ENCODE results near the gene RANBP9. TPM values are rescaled to one million over a fixed set of nuclear protein-coding genes. Genes with fewer than 3 reads are reported as not detected.
A peak's percentile ranks its signal among the peaks of the same experiment; 100 is the strongest.

Gene RANBP9
- total and polyA plus RNA-seq, 2 of the 13 experiments (the other 11 are each of a cell fraction or from before 2014, with no cell fraction given) = 26.6 to 30.6 TPM

DNA sequence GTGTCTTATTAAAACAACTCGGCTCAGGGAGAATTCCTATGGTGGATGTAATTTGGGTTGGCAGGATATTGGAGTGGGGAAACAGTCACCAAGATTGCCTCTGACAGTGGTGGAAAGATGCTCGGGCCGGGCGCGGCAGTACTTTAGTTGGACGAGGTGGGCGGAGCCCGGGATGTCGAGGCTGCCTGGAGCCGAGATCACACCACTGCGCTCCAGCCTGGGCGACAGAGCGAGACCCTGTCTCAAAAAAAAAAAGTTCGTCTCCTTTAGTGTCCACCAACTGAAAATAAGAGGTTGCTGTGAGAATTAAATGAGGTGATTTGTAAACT lies 95.9 kb downstream of the RANBP9 start:
- 2% methylated on average over 14 of the region's 14 CpGs for WGBS (ENCODE audit: low lambda C conversion rate)
- POLR2A ChIA-PET = interaction anchor here (0.8 to 5.3 kb wide), 28 partner anchors 9 to 313 kb away, joined by 3 to 175 read pairs (median 5); partner anchors contain the start of genes GFOD1, MCUR1, RANBP9 and SIRT5
- peaks cover 17% of the 10 kb centered on the region for H4K20me1 ChIP-seq (ENCODE audit: insufficient read depth, low read length)
- H2AFZ ChIP-seq (ENCODE audit: low read length) = no peak overlapping the region
- no peaks in the 10 kb centered on the region; a peak in 1 of 5 replicates for H3K27me3 ChIP-seq (ENCODE audit: control insufficient read depth in 1 of 2, insufficient read depth in 2 of 2, low read length in 2 of 2)
- DNase-seq (ENCODE audit: low spot score) (no peak), FAIRE-seq (no peak), ATAC-seq (peak; percentile 69)
- no TSS peak for BruUV-seq (replicated peaks)
- intact Hi-C loops (cut with micrococcal nuclease; ENCODE audit: unreplicated experiment) (loop anchor here (1.0 to 5.0 kb wide), 6 partner anchors 10 to 279 kb away; partner anchors contain the start of genes GFOD1 and RANBP9), in situ Hi-C loops (cut with HindIII; ENCODE audit: extremely low pct_ligation_motif_present, low pct_unique_long_range_greater_than_20kb) (loop anchor here (5.0 kb wide), 2 partner anchors 38 to 92 kb away; no protein-coding TSS in a partner anchor)
- H3K4me1 ChIP-seq (ENCODE audit: insufficient read depth, low read length) = peaks cover 35% of the 10 kb centered on the region
- 0 out of 2 replicates have a peak, but pooled peaks have one; percentile 28 for TF ChIP-seq PRMT3 (CRISPR knock-in tag; IDR thresholded peaks at IDR 0.05; ENCODE audit: borderline replicate concordance, low read depth)
- TF ChIP-seq ZNF121 (CRISPR knock-in tag; IDR thresholded peaks at IDR 0.05) = peak; percentile 82
- TF ChIP-seq KLF12 (CRISPR knock-in tag; IDR thresholded peaks at IDR 0.05; ENCODE audit: borderline replicate concordance) = 0 out of 2 replicates have a peak, but pooled peaks have one; percentile 8
- TF ChIP-seq CCDC6 (CRISPR knock-in tag; IDR thresholded peaks at IDR 0.05) = no peak
- 0 out of 2 replicates have a peak, but pooled peaks have one; percentile 3 for TF ChIP-seq ZNF20 (CRISPR knock-in tag; IDR thresholded peaks at IDR 0.05)
- peak; percentile 76 for TF ChIP-seq KDM5A (IDR thresholded peaks at IDR 0.05; ENCODE audit: borderline replicate concordance, low read length)
- TF ChIP-seq ZKSCAN1 (IDR thresholded peaks at IDR 0.05; ENCODE audit: low read length) = 0 out of 2 replicates have a peak, but pooled peaks have one; percentile 1
- no peak for TF ChIP-seq ZNF124 (CRISPR knock-in tag; IDR thresholded peaks at IDR 0.05)
- no peak for TF ChIP-seq PAX8 (CRISPR knock-in tag; IDR thresholded peaks at IDR 0.05; ENCODE audit: borderline replicate concordance)
- peak; percentile 59; the same call in 1 of the 2 replicates for TF ChIP-seq SP5 (CRISPR knock-in tag; IDR thresholded peaks at IDR 0.05; ENCODE audit: borderline replicate concordance, low read depth)
- peak; percentile 1; the same call in 1 of the 2 replicates for TF ChIP-seq ZNF224 (CRISPR knock-in tag; IDR thresholded peaks at IDR 0.05)
- TF ChIP-seq ZNF367 (CRISPR knock-in tag; IDR thresholded peaks at IDR 0.05; ENCODE audit: borderline replicate concordance) = 0 out of 2 replicates have a peak, but pooled peaks have one; percentile 31
- no peak for TF ChIP-seq SP1 (IDR thresholded peaks at IDR 0.05)
- TF ChIP-seq SP1 (CRISPR knock-in tag; IDR thresholded peaks at IDR 0.05) = 0 out of 2 replicates have a peak, but pooled peaks have one; percentile 30
- TF ChIP-seq, protein P1, sequence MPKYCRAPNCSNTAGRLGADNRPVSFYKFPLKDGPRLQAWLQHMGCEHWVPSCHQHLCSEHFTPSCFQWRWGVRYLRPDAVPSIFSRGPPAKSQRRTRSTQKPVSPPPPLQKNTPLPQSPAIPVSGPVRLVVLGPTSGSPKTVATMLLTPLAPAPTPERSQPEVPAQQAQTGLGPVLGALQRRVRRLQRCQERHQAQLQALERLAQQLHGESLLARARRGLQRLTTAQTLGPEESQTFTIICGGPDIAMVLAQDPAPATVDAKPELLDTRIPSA (CRISPR knock-in tag; IDR thresholded peaks at IDR 0.05; ENCODE audit: borderline replicate concordance) = peak; percentile 61; the same call in 1 of the 2 replicates
- 0 out of 2 replicates have a peak, but pooled peaks have one; percentile 3 for TF ChIP-seq ZBTB3 (CRISPR knock-in tag; IDR thresholded peaks at IDR 0.05; ENCODE audit: borderline replicate concordance, low read depth)
- peak overlapping the region; percentile 91 for H3K27ac ChIP-seq (ENCODE audit: extremely low read length, insufficient read depth, low read length)
- H3K9me3 ChIP-seq (ENCODE audit: low read length) = no peaks in the 10 kb centered on the region
- peaks cover 8 to 38% of the 10 kb centered on the region in 2 experiments; a peak in 4 of 5 replicates for H3K36me3 ChIP-seq (replicated peaks in 1 of 2; ENCODE audit: control insufficient read depth in 1 of 2, insufficient read depth in 2 of 2, low read length in 2 of 2)
- H3K4me2 ChIP-seq (ENCODE audit: low read depth, low read length) = peak overlapping the region; percentile 85
- peaks cover 43% of the 10 kb centered on the region for H3K79me2 ChIP-seq (ENCODE audit: insufficient read depth, low read length)
- peak overlapping the region; percentile 89 to 97 (median 93) for H3K4me3 ChIP-seq (replicated peaks in 1 of 3; ENCODE audit: insufficient read depth in 1 of 3, low read depth in 2 of 3, low read length in 3 of 3)
- H3K9ac ChIP-seq (ENCODE audit: insufficient read depth, low read depth, low read length) = peak overlapping the region; percentile 97
- CTCF ChIA-PET (ENCODE audit: low intra/inter-chr PET ratio, low total read pairs) = no interaction called here
